Limb (tissue), 2 donors: ENCODE measurements around the gene SMPD3.
A peak's percentile ranks its signal among the peaks of the same experiment; 100 is the strongest.

ENCODE experiments used
- DNase-seq, 2 donors: peaks; one replicate each; pipeline ENCODE4 v3.0.0-alpha.2; 2016; ENCODE audit errors: extremely low spot score in 2 of 2

The SMPD3 gene

DNA sequence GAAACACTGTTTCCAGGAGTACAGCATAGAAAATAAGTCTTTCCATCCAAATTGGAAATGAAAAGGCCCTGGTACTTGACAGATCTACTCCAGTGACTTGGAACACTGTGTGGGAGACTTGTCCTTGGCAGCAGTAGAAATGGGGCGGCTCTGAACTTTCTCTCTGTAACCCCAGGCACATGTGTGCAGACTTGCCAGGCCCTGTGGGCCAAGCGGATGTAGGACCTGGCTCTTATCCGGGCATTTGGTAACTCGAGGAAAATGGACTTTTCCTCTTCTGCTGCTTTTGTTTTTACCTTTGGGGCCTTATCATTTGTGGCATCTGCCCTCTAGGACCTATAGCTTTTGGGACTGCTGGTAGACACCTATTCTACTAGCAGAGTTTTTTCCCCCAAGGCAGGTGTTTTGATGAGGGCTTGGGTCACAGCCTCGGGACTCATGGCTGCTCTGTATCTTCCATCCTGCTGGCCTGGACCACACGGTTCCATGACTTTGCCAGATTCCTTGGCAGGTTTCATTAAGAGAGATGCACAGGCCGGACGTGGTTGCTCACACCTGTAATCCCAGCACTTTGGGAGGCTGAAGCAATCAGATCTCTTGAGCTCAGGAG is 43.5 kb downstream of the SMPD3 start:
- DNase-seq = no peak

DNA sequence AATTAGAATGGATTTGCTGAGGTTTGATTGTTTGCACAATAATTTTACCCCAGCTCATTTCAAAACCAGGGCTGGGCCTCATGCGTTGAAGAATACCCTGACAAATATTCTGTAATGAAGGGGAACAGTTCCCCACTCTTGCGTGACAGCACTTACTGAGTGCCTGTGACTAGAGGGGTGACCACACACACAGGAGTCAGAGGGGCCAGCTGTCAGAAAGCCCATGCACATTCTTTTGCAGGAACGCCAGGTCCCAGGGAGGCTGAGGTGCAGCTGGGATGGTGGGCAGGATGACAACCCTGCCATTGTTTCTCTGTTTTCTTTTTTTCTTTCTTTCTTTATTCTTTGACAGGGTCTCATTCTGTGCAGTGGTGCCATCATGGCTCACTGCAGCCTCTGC is 44.6 kb downstream of the SMPD3 start:
- no peak for DNase-seq

DNA sequence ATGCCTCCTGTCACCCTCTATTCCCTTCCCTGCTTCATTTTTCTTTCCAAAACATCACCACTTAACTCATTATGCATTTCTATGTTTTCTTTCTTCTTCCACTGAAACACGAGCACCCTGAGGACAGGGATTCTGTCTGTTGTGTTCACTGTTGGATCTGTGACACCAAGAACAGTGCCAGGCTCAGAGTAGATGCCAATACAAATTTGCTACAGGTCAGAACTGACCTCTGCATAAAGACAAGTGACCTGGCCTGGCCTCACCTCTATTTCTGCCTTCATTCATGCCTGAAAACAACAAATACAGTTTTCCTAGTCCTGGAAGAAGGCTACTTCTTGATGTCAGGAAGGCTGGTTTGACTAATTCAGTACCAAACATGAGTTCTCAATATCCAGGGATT is 45.1 kb downstream of the SMPD3 start:
- DNase-seq = no peak

DNA sequence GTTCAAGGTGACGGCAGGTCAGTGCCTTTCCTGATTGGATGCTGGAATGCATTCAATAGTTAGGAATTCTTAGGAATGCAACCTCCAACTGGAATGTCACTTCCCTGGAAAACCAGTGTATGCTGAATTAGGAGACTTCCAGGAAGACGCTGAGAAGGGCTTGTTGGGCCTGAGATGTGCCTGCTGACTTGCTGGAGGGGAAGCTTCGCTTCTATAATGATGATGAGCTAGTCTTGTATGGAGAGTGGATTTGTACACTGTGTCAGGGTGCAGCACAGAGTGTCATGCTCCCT is 45.6 kb downstream of the SMPD3 start:
- no peak for DNase-seq

DNA sequence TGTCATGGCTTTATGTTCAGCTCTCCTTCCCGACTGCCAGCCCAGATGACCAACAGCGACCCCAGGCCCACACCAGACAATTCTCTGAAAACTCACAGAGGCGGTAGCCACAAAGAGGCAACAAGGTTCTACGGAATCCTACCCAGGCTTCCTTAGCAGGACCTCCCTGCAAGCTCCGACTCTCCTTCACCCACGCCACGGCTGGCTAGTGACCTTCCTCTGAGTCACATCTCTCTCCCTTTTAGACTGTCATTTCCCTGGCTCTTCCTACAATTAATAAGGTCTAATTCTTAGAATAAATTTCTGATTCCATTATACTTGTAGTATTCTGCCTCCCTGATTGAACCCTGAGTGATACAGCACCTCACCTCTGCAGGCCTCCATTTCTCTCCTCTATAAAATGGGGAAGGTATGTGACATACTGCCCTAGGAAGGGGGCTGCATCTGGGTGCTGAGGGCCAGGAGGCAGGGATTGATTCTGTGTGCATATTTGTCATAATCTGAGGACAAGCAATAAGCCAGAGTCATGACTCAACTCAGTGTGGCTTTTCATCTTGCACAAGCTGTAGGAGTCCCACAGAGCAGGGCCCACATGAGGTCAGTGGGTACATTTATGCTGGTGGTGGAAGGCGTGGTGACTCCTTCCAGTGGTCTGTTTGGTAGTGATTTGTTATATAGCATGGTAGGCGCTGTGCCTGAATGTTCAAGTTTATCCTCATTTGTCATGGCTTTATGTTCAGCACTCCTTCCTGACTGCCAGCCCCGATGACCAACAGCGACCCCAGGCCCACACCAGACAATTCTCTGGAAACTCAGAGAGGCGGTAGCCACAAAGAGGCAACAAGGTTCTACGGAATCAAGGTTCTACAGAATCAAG is 46.2 kb downstream of the SMPD3 start:
- no peak for DNase-seq

DNA sequence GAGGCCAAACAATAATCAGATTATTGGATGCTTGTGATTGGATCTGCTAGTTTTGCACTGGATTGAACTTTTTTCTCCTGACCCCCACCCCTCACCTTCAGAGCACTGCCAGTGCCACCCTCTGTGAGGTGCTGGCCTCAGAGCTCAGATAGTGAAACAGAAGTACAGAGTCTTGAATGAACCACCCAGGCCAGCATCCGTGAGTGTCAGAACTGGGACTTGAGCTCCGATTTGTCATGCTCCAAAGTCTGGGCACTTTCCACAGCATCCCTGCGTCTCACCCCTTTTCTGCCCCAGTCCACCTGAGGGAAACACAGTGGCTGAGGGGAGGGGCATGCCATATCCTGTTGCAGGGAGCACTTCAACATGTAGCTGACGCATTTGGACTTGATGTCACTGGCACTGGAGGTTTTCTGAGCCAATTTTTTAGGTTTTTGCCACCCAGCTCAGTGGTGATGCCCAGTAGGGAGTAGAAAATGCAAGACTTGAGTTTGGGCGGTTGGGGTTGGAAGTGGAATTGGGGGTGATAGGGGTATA is 47.3 kb downstream of the SMPD3 start:
- DNase-seq = no peak

DNA sequence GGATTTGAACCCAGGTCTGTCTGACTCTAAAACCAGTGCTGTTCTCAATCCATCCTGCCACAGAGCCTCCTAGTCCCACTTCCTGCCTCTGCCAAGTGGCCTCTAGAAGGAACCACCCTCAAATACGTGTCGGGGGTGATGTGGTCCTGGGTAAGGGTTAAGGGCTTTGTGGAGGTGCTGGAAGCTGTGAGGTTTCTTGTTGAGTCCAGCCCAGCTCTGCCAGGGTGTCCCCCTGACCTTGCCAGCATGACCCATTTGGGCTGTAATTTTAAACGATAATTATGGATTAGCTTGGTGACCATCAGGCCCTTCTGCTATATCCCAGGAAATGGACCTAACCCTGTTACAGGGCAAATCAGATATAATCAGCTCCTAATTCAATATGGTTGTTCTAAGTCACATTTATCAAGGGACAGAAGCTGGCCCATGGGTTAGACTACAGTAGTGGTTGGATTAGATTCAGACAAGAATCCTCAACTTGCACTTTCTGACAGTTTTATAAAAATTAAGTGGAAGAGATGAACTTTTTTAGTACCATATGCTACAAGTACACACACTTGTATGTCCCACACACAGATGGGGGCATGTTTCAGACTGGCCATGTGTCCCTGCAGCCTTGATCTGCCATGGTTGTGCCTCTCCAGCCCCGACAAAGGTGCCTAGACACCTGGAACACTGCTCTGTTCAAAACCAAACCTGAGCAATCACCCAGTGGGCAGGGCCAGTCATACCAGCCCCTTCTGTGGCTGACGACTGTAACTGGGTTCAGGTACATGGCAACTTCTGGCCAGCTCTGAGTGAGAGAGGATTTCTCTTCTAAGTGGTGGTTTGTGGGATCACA is 48.0 kb downstream of the SMPD3 start:
- DNase-seq = no peak

DNA sequence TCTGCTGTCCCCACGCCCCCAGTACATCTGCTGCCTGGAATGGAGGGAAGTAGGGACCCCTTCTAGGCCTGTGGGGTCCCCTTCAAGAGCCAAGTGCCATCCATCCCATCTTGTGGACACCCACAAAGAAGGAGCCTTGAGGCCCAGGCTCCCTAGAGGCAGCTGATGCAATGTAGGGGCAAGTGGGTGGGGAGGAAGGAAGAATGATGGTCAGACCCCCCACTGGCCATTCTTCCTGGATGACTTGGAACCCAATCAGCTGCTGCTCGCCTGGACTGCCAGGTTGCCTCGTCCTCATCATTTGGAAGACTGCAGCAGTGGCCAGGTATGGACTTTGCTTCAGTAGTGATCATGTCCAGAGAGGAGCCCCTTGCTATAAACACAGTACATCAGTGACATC is 48.9 kb downstream of the SMPD3 start:
- DNase-seq = no peak

DNA sequence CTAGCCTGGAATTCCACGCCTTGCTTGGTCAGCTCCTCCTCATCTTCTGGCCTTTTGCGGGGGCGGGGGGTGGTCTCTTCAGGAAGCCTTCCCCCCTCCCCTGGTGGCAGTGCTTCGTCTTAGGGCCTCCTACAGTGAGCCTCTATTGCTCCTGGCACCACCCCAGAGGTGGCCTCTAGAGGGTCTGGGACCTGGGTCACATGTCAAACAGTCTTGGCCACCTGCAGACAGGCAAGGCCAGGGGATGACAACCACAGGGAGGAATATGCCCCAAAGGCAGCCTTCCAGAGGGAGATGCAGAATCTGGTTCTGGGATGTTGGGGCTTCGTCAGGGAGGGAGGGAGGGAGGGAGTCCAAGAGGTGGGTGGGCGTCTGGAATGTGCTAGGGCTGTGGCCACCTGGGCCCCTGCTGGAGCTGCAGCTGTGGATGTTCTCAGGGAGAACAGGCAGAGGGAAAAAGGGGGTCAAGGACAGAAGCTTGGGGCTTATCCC is 50.6 kb downstream of the SMPD3 start:
- DNase-seq = peak in 1 of 2 donors; percentile 46

DNA sequence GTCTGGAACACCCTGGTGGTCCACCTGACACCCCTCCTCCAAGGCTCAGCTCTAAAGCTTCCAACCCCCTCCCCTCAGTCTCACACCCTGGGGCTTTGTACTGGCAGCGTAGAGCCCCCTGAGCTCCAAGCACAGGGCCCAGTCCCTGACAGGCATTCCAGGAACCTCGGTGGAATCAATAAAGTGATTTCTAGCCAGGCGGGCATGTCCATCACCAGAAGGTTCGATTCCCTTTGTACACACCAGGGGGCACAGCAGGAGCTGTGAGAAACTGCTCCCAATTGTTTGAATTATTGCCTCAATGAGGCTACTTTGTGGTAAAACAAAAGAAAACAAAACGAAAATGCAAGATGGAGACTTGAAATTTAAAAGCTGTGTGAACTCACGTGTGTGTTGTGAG is 51.8 kb downstream of the SMPD3 start:
- no peak for DNase-seq

DNA sequence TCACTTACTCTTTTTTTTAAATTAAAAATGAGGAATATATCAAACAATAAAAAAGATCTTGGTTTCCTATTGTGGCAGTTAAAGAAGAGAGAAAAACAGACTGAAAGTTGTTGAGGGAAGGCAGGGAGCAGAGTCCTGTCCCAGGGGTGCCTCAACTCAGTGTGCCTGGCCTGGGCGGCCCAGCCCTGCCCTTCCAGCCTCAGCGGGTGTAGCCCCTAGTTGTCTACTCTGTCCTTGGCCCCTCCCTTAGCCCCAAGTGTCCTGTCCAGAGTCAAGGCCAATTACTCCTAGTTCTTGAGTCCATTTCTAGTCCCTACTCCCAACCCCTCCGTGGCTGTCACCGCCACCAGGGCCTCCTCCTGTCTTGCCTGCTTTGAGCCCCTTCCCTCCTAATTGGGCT is 52.5 kb downstream of the SMPD3 start:
- no peak for DNase-seq

DNA sequence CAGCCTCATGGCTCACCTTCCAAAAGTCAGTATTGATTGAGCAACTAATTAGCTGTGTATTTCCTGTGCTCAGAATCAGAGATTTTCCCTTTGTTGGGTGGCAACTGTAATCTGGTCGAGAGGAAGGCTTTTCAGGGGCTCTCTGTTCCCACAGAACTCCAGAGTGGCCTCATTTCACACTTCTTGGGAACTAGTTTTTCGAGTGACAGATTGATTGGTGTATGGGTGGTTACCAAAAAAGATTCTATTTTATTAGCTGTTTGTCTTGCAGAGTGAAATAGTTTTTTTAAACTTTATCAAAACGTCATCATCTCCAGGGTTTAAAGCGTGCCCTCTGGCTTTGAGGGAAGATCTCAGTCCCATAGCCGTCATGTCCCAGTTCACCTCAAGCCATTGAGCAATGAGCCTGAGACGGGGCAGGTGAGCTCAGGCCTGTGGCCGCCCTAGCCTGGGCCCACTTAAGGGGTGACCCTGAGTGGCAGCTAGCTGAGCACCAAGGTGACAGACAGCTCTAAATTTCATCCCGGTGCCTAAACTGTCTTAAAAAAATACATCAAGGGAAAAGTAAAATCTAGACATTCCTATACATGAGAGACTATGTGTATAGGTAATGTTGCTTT is 53.0 kb downstream of the SMPD3 start:
- DNase-seq = no peak

DNA sequence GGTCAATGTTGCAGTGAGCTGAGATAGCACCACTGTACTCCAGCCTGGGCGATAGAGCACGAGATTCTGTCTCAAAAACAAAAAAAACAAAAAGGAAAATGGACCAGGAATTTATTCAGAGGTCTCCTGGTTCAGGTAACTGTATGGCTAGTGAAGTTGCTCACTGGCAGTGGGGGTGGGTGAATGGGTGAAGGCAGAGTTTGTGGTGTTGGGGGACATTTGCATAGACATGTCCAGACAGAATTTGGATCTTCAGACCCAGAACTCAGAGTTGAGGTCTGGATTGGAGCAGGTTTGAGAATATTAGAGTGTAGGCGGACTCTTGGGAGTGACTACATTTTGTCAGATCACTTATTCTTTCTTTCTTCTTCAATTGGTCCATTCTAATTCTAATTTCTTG is 55.0 kb downstream of the SMPD3 start:
- DNase-seq = no peak

DNA sequence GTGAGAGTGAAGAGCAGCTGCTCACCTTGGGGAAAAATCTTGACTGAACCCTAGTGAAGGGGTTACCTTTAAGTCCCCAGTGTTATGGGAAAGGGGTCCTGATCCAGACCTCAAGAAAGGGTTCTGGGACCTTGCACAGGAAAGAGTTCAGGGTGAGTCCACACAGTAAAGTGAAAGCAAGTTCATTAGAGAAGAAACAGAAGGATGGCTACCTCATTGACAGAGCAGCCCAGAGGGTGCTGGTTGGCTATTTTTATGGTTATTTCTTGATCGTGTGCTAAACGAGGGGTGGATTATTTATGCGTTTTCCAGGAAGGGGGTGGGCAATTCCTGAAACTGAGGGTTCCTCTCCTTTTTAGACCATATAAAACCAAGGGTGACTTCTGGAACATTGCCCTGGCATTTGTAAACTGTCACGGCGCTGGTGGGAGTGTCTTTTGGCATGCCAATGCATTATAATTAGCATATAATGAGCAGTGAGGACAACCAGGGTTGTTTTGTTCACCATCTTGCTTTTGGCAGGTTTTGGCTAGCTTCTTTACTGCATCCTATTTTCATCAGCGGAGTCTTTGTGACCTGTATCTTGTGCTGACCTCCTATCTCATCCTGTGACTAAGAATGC is 58.4 kb downstream of the SMPD3 start:
- DNase-seq = no peak

DNA sequence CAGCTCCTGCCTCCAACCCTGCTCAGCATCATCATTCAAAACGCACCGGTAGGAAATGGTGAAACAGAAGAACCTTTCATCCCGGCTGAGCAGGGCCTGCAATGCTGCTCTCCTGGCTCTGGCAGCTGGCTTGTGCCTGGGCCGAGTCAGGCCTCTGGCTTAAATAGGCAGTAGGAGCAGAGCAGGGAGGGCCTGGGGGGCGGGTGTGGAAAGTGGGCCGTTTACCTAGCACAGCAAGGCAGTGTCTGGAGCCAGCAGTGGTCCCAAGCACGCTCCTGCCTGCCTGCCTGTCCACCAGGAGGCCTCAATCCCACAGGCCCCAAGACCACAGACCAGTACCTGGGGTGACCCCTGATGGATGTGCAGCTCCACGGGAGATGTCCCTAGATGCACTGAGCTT is 59.3 kb downstream of the SMPD3 start:
- DNase-seq = no peak

DNA sequence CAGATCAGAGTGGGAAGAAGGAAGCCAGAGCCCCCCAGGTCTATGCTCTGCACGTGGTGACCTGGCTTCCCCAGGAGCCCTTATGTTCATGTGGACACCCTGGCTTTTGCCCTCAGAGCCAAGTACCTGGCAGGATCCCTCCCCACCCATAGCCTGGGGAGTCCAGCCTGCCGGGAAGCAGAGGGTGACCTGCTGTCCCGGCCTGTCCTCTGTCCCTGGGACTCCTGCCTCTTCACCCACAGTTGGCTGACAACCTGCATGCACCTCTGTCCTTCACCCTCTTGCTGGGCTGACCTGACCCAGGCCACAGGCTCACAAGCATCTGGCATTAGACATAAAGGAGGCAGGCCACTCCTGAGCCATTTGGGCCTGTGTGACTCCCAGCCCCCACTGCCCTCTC is 60.2 kb downstream of the SMPD3 start:
- no peak for DNase-seq

DNA sequence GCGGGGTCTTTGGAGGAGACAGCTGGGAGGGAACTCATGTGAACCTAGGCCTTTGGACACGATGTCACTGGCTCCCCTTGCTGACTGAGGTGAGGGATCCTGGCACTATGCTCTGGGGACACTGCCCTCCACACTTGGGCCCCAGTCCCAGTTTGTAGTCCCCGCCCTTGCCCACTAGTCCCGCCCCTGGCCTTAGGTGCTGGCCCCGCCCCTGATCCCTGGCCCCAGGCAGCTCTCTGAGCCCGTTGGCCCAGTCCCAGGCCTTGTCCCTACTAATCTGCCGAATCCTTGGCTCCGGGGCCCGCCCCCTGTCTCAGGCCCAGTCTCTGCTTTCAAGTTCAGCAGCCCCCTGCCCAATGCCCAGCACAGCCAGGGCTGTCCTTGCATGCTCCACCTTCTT is 61.0 kb downstream of the SMPD3 start:
- DNase-seq = no peak

DNA sequence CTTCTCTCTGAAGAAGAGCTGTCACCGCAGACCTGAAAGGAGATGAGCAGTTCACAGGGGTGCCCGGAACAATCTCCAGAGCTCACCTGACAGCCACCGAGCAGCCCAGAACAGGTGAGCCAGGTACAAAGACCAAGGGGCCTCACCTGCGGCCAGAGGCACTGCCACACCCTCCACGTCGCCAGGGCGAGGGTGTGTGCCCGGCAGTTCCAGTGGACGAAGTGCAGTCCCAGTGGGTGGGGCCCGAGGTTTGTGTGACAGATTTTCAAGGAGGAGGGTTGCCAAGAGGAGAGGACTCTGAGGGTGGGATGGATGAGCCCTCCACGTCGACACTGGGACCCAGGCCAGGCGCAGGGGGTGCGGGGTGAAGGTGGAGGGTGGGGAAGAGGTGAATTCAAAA is 61.7 kb downstream of the SMPD3 start:
- no peak for DNase-seq

DNA sequence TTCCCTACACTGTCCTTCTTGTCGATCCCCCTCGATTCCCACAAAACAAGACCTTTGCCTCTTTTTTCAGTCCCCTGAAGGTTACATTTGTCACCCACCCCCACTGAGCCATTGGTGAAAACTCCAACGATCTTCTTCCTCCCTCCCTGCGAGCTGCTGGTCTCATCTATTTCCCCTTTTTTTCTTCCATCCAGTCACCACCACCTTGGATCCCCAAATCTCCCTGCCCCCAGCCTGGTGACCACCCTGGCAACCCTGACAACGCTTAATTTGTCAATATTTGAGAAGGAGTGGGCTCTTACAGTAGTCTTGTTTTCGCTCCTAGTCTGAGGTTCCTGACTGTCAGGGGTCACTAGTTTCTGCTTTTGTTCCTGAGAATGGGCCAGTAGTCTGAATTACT is 62.9 kb downstream of the SMPD3 start:
- no peak for DNase-seq

DNA sequence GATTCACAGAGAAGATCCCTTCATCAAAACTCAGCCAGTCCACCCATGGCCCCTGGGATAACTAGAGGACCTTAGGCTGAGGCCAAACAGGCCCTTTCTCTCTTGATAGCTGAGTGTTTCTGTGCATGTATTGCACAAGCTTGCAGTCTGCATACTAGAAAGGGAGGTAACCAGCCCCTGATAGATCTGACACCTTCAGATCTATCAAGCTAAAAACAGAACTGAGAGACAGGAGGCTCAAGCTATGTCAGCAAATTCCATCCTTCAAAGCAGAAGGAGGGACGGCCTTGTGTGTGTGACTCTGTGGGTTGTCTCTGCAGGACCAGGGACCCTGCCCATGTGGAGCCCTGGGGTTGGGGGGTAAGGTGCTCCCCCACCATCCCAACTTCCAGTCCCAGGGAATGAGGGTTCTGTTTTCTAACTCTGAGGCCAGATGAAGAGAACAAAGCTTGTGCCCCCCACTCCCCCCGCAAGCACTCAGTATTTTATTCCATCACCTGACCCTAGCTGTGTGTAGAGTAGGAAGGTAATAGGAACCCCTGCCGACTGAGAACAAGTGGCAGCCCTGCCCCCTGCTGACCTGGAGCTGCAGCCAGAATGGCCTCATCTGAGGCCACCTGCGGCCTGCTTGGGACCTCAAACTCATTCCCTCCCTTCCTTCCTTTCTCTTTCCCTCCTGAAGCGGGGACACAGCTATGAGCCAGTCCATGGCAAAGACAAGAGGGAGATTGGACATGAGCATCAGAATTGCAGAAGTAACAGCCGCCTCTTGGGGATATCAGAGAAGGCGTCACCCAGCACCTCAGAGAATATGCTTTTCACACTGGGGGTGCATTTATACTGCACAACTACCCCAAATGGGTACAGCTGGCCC is 63.8 kb downstream of the SMPD3 start:
- no peak for DNase-seq
